K562 (cell line): ENCODE data around the gene CPT1A. TPM values are rescaled to one million over a fixed set of nuclear protein-coding genes. Genes with fewer than 3 reads are reported as not detected.
A peak's percentile ranks its signal among the peaks of the same experiment; 100 is the strongest.

ENCODE experiments used
- ATAC-seq: fragments of 200-7000 bp; cut with Tn5 transposase; 3 replicates; pipeline ENCODE4 v1.9.1; 2020; ENCODE audit warnings: moderate library complexity
- BruUV-seq: library from RNA; stranded (reverse); fragments of 400-500 nt; replicated peaks from 2 replicates; lab custom pipeline; 2021; lab: Mats Ljungman, UMichigan
- CTCF ChIA-PET: fragments of 300-600 bp; formaldehyde crosslinking; extraction: SDS; loops from one replicate; lab custom pipeline; 2021; ENCODE audit warnings: low intra/inter-chr PET ratio; lab: Yijun Ruan, JAX
- POLR2A ChIA-PET: fragments of 300-600, 350-650 bp; sonication (Branson Sonifier 250); formaldehyde crosslinking; extraction: SDS; loops from one replicate; lab custom pipeline; 2021; ENCODE audit warnings: antibody characterized with exemption, inconsistent platforms; lab: Yijun Ruan, JAX
- DNase-seq, 4 experiments: peaks; one replicate each; pipeline versions ENCODE4 v3.0.0 to v3.0.0-alpha.2; 2011 to 2018; ENCODE audit warnings: low spot score in 3 of 4, mixed read lengths in 3 of 4; ENCODE audit errors: extremely low read depth in 1 of 4
- FAIRE-seq: peaks from 2 replicates; lab custom pipeline; 2011; peaks lifted over from hg19 to GRCh38; lab: Jason Lieb, UNC
- H2AFZ ChIP-seq: 2 replicates; pipeline ENCODE4 v1.6.0; 2011; ENCODE audit warnings: low read depth, low read length, control low read depth, inconsistent platforms
- H3K27ac ChIP-seq: fragments of 200-600 bp; 3 replicates; pipeline ENCODE4 v1.8.0; 2011; ENCODE audit warnings: low read depth, mild to moderate bottlenecking, control low read depth, inconsistent platforms, low read length, moderate library complexity, mixed read lengths; ENCODE audit errors: extremely low read depth
- H3K27me3 ChIP-seq, 2 experiments: fragments of 300-600 bp in 1 of 2; 2 replicates in 1 of 2; 3 replicates in 1 of 2; pipeline versions ENCODE4 v1.6.0 to v1.8.0; 2011; ENCODE audit warnings: inconsistent platforms in 2 of 2, low read length in 2 of 2, mild to moderate bottlenecking in 1 of 2, mixed read lengths in 1 of 2, moderate library complexity in 1 of 2; ENCODE audit not compliant: control insufficient read depth in 2 of 2, insufficient read depth in 2 of 2
- H3K36me3 ChIP-seq: fragments of 300-600 bp; 3 replicates; pipeline ENCODE4 v1.8.0; 2011; ENCODE audit warnings: mild to moderate bottlenecking, low read length, inconsistent platforms; ENCODE audit not compliant: control insufficient read depth, insufficient read depth
- H3K4me1 ChIP-seq, 2 experiments: fragments of 200-600 bp in 1 of 2; replicated peaks in 1 of 2; 2 replicates in 1 of 2; 3 replicates in 1 of 2; pipeline versions ENCODE4 v1.5.1 to v1.8.0; 2011; ENCODE audit warnings: inconsistent platforms in 2 of 2, low read length in 2 of 2, mild to moderate bottlenecking in 1 of 2, mixed read lengths in 1 of 2, moderate library complexity in 1 of 2; ENCODE audit not compliant: control insufficient read depth in 2 of 2, insufficient read depth in 2 of 2
- H3K4me2 ChIP-seq: 2 replicates; pipeline ENCODE4 v1.6.1; 2011; ENCODE audit warnings: low read length, control low read depth, inconsistent platforms, mixed read lengths; ENCODE audit not compliant: insufficient read depth
- H3K4me3 ChIP-seq: fragments of 200-600 bp; sonication (generic), shearing (Covaris generic); 2 replicates; pipeline ENCODE4 v1.5.1; 2016; ENCODE audit warnings: control low read depth, inconsistent platforms
- H3K79me2 ChIP-seq: fragments of 200-600 bp; 3 replicates; pipeline ENCODE4 v1.8.0; 2011; ENCODE audit warnings: low read length, inconsistent platforms; ENCODE audit not compliant: control insufficient read depth, insufficient read depth
- H3K9ac ChIP-seq, 2 experiments: 2 replicates each; pipeline versions ENCODE4 v1.6.0 to v1.6.1; 2011; ENCODE audit warnings: low read depth in 2 of 2, low read length in 2 of 2, control low read depth in 1 of 2, inconsistent platforms in 1 of 2, mild to moderate bottlenecking in 1 of 2, mixed read lengths in 1 of 2; ENCODE audit not compliant: insufficient read depth in 1 of 2
- H3K9me1 ChIP-seq: one replicate; pipeline ENCODE4 v1.6.0; 2011; ENCODE audit warnings: inconsistent platforms, mild to moderate bottlenecking, low read length, moderate library complexity; ENCODE audit not compliant: control insufficient read depth, insufficient read depth
- H3K9me3 ChIP-seq: replicated peaks from 2 replicates; pipeline ENCODE4 v1.5.1; 2011; ENCODE audit warnings: low read depth, low read length, inconsistent platforms; ENCODE audit not compliant: control insufficient read depth, insufficient read depth
- H4K20me1 ChIP-seq: replicated peaks from 2 replicates; pipeline ENCODE4 v1.6.1; 2011; ENCODE audit warnings: low read length, inconsistent platforms, mixed read lengths; ENCODE audit not compliant: control insufficient read depth, insufficient read depth
- EZH2 ChIP-seq: IDR thresholded peaks from 2 replicates; pipeline ENCODE4 v1.6.1; 2012; ENCODE audit warnings: low read depth, mild to moderate bottlenecking, inconsistent platforms, low read length, borderline replicate concordance
- FOXA3 ChIP-seq, 2 experiments: fragments of 450-650 bp in 1 of 2; sonication (generic) in 1 of 2; formaldehyde crosslinking; IDR thresholded peaks in 1 of 2; conservative IDR thresholded peaks in 1 of 2; 2 replicates each; pipeline versions ENCODE4 v1.4.0 to v1.8.0; 2020 to 2022; ENCODE audit warnings: mild to moderate bottlenecking in 2 of 2, missing genetic modification reagents in 1 of 2
- HSF4 ChIP-seq: fragments of 250-450 bp; sonication (Bioruptor Pico); IDR thresholded peaks from 2 replicates; pipeline ENCODE4 v2.1.2; 2022; ENCODE audit warnings: mild to moderate bottlenecking, moderate library complexity, borderline replicate concordance
- RBM25 ChIP-seq: fragments of 200-400 bp; formaldehyde crosslinking; IDR thresholded peaks from 2 replicates; pipeline ENCODE4 v1.6.1; 2018; ENCODE audit warnings: low read length, low read depth, moderate library complexity; ENCODE audit not compliant: severe bottlenecking
- VEZF1 ChIP-seq: fragments of 200-800 bp; sonication (Bioruptor generic); IDR thresholded peaks from 2 replicates; pipeline ENCODE4 v1.6.1; 2017; ENCODE audit warnings: missing genetic modification characterization, missing compliant biosample characterization
- ZNF146 ChIP-seq: IDR thresholded peaks from one replicate; pipeline ENCODE4 v1.6.1; 2018; ENCODE audit warnings: missing compliant biosample characterization; ENCODE audit not compliant: unreplicated experiment
- WGBS: fragments of 100-300 bp; shearing (Covaris generic); methylation state at CpG from one replicate; pipeline ENCODE4 v1.1.6; 2016; ENCODE audit warnings: low coverage, mixed read lengths; ENCODE audit not compliant: insufficient coverage; ENCODE audit errors: missing lambda C conversion rate; 5-methylcytosine and 5-hydroxymethylcytosine counted together
- in situ Hi-C: fragments of 300-500 bp; cut with MboI; formaldehyde crosslinking; loops from 4 replicates; pipeline ENCODE4 v1.15.0; 2018; ENCODE audit warnings: inconsistent platforms, mixed read lengths
- intact Hi-C: fragments of 100-400 bp; cut with micrococcal nuclease; formaldehyde crosslinking; loops from 2 replicates; pipeline ENCODE4 v1.14.2; 2022
- polyA plus RNA-seq, 8 experiments: library from polyadenylated mRNA; depleted of rRNA in 4 of 8; stranded (reverse) in 5 of 8; unstranded in 3 of 8; fragments of >200 nt; fragmentation: Nextera tagmentation in 2 of 8; fragmentation: Illumina TruSeq in 1 of 8; extraction: Ambion mirVana in 2 of 8; extraction: Trizol in 1 of 8; gene quantifications; 2 replicates each; pipeline versions ENCODE4 v1.2.1 to v1.2.3, GENCODE V29; 2011 to 2014; ENCODE audit warnings: inconsistent platforms in 1 of 8, missing spikeins in 1 of 8
- total RNA-seq, 7 experiments: library from RNA; depleted of rRNA in 6 of 7; stranded (reverse); fragments of >200 nt in 6 of 7; fragmentation: Illumina TruSeq in 2 of 7; extraction: Trizol in 2 of 7; gene quantifications; 2 replicates each; pipeline versions ENCODE4 v1.2.1 to v1.2.3, GENCODE V29; 2011 to 2021; ENCODE audit warnings: low replicate concordance in 1 of 7

The CPT1A gene
- total and polyA plus RNA-seq, 9 of the 15 experiments (the other 6 are each of a cell fraction or from before 2014, with no cell fraction given): 2.6 to 29.1 (median 12.3) TPM

- no peak for TF ChIP-seq EZH2
- no peak for TF ChIP-seq FOXA3 (CRISPR knock-in tag; conservative IDR thresholded peaks at IDR 0.05 in 1 of 2, IDR thresholded peaks at IDR 0.05 in 1 of 2)
Measured at GRCh38 chr11:68825571-68825970, 16.1 kb downstream of the CPT1A start (continued).

GRCh38 chr11:68822546-68822945, 19.2 kb downstream of the CPT1A start:
- Histone ChIP-seq H3K9me1 (peaks cover 3% of the 10 kb centered on the region), H3K27ac (no peak overlapping the region), H3K4me1 (peaks cover 0 to 7% of the 10 kb centered on the region in 2 experiments; a peak in 2 of 5 replicates), H3K79me2 (no peaks in the 10 kb centered on the region), H3K4me3 (no peak overlapping the region), H3K9me3 (no peaks in the 10 kb centered on the region), H3K36me3 (no peaks in the 10 kb centered on the region), H3K9ac (no peak overlapping the region), H3K4me2 (no peak overlapping the region), H2AFZ (no peak overlapping the region), H3K27me3 (no peaks in the 10 kb centered on the region), H4K20me1 (no peaks in the 10 kb centered on the region)
- ChIA-PET CTCF (no interaction called here), POLR2A (no interaction called here)
- intact Hi-C loops: no loop called here
- no peak for ATAC-seq
- no TSS peak for BruUV-seq
- 71% methylated on average over 5 of the region's 5 CpGs for WGBS
- in situ Hi-C loops: no loop called here
- FAIRE-seq: no peak
- TF ChIP-seq VEZF1 (CRISPR knock-in tag) (no peak), RBM25 (peak; percentile 46), HSF4 (no peak), ZNF146 (CRISPR knock-in tag) (peak; percentile 66)
- no peak for DNase-seq
